ENCODE measurements around the gene DUSP1. TPM values are rescaled to one million over a fixed set of nuclear protein-coding genes. Genes with fewer than 3 reads are reported as not detected.

The DUSP1 gene
- total and polyA plus RNA-seq, 2 of the 13 experiments (the other 11 are each of a cell fraction or from before 2014, with no cell fraction given): 27.1 to 55.5 TPM

DNA sequence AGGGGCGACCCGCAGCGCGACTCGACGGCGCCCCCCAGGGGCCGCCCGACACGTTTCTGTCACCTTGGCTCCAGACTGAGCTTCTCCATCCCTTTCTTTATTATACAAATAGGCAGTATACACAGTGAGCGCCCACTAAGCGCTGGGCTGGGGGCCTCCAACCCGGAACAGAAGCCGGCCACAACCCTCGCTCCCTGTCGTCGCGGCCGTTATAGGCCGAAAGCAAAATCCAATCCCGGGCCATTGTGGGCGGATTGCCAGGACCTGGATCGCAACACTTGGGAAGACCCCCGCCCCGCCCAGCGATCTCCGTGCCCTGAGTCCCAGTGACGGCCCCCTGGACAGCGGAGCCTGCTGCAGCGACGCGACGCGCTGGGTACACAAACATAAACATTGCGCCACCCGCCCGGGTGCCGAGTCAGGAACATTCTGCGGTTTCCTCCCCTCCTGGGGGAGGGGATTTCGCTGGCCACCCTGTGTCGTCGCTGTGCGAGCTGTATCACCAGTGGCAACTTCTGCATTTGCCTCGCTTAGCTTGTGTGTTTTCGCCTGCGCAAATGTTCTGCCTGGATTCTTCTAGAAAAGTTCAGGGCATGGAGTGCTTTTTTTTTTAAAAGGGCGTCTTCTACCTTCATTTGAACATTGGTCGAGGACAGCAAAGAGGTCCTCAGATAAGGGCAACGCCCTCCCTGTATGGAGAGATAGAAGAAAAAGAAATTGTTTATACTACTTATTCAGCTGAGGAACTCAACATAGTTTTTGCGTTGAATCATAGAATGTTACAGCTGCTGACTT lies 1.3 kb upstream of the DUSP1 start (continued):
- TF ChIP-seq, protein P1, sequence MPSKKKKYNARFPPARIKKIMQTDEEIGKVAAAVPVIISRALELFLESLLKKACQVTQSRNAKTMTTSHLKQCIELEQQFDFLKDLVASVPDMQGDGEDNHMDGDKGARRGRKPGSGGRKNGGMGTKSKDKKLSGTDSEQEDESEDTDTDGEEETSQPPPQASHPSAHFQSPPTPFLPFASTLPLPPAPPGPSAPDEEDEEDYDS (CRISPR knock-in tag; IDR thresholded peaks at IDR 0.05): peak; percentile 67
- TF ChIP-seq ZKSCAN5 (CRISPR knock-in tag; IDR thresholded peaks at IDR 0.05) (no peak), ARNT2 (CRISPR knock-in tag; IDR thresholded peaks at IDR 0.05; ENCODE audit: low read depth) (peak; percentile 95), IRX3 (CRISPR knock-in tag; IDR thresholded peaks at IDR 0.05; ENCODE audit: borderline replicate concordance, low read depth) (no peak), ZNF598 (CRISPR knock-in tag; IDR thresholded peaks at IDR 0.05; ENCODE audit: borderline replicate concordance) (peak; percentile 81), ZNF160 (CRISPR knock-in tag; IDR thresholded peaks at IDR 0.05) (peak; percentile 74), ZNF44 (CRISPR knock-in tag; IDR thresholded peaks at IDR 0.05) (peak; percentile 68; the same call in 1 of the 2 replicates), SAP130 (CRISPR knock-in tag; IDR thresholded peaks at IDR 0.05; ENCODE audit: low read depth) (peak; percentile 92), ZNF543 (CRISPR knock-in tag; IDR thresholded peaks at IDR 0.05) (no peak), ZNF331 (CRISPR knock-in tag; IDR thresholded peaks at IDR 0.05) (peak; percentile 94), KAT7 (CRISPR knock-in tag; IDR thresholded peaks at IDR 0.05; ENCODE audit: borderline replicate concordance) (peak; percentile 87; the same call in 1 of the 2 replicates), ZNF33A (CRISPR knock-in tag; IDR thresholded peaks at IDR 0.05; ENCODE audit: borderline replicate concordance) (peak; percentile 14; the same call in 1 of the 2 replicates), HDAC2 (CRISPR knock-in tag; IDR thresholded peaks at IDR 0.05) (peak; percentile 92), ZNF496 (CRISPR knock-in tag; IDR thresholded peaks at IDR 0.05; ENCODE audit: insufficient replicate concordance) (no peak), ZSCAN12 (CRISPR knock-in tag; IDR thresholded peaks at IDR 0.05) (no peak), MAFF (IDR thresholded peaks at IDR 0.05; ENCODE audit: low read depth, low read length) (peak; percentile 77), SMYD3 (CRISPR knock-in tag; IDR thresholded peaks at IDR 0.05) (peak; percentile 68; the same call in 1 of the 2 replicates), RFX1 (IDR thresholded peaks at IDR 0.05) (peak; percentile 69; the same call in 1 of the 2 replicates), SMC3 (IDR thresholded peaks at IDR 0.05; ENCODE audit: low read length) (peak; percentile 20), BORCS8-MEF2B (CRISPR knock-in tag; IDR thresholded peaks at IDR 0.05) (no peak), HNF4A (CRISPR knock-in tag; IDR thresholded peaks at IDR 0.05) (peak; percentile 85)
- TF ChIP-seq, protein P2, sequence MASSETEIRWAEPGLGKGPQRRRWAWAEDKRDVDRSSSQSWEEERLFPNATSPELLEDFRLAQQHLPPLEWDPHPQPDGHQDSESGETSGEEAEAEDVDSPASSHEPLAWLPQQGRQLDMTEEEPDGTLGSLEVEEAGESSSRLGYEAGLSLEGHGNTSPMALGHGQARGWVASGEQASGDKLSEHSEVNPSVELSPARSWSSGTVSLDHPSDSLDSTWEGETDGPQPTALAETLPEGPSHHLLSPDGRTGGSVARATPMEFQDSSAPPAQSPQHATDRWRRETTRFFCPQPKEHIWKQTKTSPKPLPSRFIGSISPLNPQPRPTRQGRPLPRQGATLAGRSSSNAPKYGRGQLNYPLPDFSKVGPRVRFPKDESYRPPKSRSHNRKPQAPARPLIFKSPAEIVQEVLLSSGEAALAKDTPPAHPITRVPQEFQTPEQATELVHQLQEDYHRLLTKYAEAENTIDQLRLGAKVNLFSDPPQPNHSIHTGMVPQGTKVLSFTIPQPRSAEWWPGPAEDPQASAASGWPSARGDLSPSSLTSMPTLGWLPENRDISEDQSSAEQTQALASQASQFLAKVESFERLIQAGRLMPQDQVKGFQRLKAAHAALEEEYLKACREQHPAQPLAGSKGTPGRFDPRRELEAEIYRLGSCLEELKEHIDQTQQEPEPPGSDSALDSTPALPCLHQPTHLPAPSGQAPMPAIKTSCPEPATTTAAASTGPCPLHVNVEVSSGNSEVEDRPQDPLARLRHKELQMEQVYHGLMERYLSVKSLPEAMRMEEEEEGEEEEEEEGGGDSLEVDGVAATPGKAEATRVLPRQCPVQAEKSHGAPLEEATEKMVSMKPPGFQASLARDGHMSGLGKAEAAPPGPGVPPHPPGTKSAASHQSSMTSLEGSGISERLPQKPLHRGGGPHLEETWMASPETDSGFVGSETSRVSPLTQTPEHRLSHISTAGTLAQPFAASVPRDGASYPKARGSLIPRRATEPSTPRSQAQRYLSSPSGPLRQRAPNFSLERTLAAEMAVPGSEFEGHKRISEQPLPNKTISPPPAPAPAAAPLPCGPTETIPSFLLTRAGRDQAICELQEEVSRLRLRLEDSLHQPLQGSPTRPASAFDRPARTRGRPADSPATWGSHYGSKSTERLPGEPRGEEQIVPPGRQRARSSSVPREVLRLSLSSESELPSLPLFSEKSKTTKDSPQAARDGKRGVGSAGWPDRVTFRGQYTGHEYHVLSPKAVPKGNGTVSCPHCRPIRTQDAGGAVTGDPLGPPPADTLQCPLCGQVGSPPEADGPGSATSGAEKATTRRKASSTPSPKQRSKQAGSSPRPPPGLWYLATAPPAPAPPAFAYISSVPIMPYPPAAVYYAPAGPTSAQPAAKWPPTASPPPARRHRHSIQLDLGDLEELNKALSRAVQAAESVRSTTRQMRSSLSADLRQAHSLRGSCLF (CRISPR knock-in tag; IDR thresholded peaks at IDR 0.05; ENCODE audit: borderline replicate concordance): no peak
- TF ChIP-seq, protein P3, sequence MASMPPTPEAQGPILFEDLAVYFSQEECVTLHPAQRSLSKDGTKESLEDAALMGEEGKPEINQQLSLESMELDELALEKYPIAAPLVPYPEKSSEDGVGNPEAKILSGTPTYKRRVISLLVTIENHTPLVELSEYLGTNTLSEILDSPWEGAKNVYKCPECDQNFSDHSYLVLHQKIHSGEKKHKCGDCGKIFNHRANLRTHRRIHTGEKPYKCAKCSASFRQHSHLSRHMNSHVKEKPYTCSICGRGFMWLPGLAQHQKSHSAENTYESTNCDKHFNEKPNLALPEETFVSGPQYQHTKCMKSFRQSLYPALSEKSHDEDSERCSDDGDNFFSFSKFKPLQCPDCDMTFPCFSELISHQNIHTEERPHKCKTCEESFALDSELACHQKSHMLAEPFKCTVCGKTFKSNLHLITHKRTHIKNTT (CRISPR knock-in tag; IDR thresholded peaks at IDR 0.05): no peak
- TF ChIP-seq, protein P4, sequence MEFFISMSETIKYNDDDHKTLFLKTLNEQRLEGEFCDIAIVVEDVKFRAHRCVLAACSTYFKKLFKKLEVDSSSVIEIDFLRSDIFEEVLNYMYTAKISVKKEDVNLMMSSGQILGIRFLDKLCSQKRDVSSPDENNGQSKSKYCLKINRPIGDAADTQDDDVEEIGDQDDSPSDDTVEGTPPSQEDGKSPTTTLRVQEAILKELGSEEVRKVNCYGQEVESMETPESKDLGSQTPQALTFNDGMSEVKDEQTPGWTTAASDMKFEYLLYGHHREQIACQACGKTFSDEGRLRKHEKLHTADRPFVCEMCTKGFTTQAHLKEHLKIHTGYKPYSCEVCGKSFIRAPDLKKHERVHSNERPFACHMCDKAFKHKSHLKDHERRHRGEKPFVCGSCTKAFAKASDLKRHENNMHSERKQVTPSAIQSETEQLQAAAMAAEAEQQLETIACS (CRISPR knock-in tag; IDR thresholded peaks at IDR 0.05): 0 out of 2 replicates have a peak, but pooled peaks have one; percentile 32
